Measurements from ENCODE around the gene POU2F1. TPM values are rescaled to one million over a fixed set of nuclear protein-coding genes. Genes with fewer than 3 reads are reported as not detected.

Gene POU2F1
- total RNA-seq, 2 experiments from 2014 or later: 18.7 to 52.3 TPM

DNA sequence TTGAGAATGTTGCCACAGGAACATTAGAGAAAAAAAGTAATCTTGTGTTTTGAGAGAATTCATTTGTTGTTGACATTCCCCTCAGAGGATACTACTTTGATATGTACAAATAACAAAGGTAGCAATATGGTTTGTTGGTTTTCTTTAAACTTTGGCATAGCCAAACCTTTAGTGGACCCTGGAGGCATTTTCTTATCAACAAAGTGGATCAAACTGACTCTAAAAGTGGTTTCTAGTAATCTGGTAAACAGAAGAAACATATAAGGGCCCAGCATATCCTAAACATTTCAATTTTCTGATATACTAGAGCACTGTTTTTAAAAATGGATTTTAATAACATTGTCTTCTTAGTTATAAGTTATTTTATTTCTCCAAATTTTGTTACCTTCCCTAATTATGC is 29.8 kb downstream of the POU2F1 start:
- Histone ChIP-seq H3K36me3 (ENCODE audit: insufficient read depth, low read length) (no peaks in the 10 kb centered on the region), H3K4me1 (ENCODE audit: insufficient read depth, low read length, poor library complexity, severe bottlenecking) (peaks cover 16% of the 10 kb centered on the region), H3K4me2 (ENCODE audit: low read length) (no peak overlapping the region), H4K20me1 (ENCODE audit: insufficient read depth, low read length) (no peaks in the 10 kb centered on the region), H3K9me2 (ENCODE audit: insufficient read depth, low read length) (no peaks in the 10 kb centered on the region), H3K9me3 (ENCODE audit: low read length) (no peaks in the 10 kb centered on the region), H3K79me2 (ENCODE audit: insufficient read depth, low read depth, low read length) (no peaks in the 10 kb centered on the region), H3K4me3 (ENCODE audit: low read depth, low read length, poor library complexity, severe bottlenecking) (no peak overlapping the region), H2AFZ (ENCODE audit: low read length) (no peak overlapping the region), H3K27ac (ENCODE audit: low read depth, low read length, poor library complexity, severe bottlenecking) (no peak overlapping the region)
- no peak for DNase-seq (ENCODE audit: low spot score)
- BruUV-seq (replicated peaks): no TSS peak
- intact Hi-C loops (cut with micrococcal nuclease; ENCODE audit: unreplicated experiment): no loop called here
- POLR2A ChIA-PET: interaction anchor here (1.1 kb wide), 1 partner anchor 31 kb away, joined by 4 read pairs; no protein-coding TSS in a partner anchor
- no peak for TF ChIP-seq EZH2phosphoT487 (IDR thresholded peaks at IDR 0.05; ENCODE audit: borderline replicate concordance, low read depth, low read length)
- TF ChIP-seq, protein P1, sequence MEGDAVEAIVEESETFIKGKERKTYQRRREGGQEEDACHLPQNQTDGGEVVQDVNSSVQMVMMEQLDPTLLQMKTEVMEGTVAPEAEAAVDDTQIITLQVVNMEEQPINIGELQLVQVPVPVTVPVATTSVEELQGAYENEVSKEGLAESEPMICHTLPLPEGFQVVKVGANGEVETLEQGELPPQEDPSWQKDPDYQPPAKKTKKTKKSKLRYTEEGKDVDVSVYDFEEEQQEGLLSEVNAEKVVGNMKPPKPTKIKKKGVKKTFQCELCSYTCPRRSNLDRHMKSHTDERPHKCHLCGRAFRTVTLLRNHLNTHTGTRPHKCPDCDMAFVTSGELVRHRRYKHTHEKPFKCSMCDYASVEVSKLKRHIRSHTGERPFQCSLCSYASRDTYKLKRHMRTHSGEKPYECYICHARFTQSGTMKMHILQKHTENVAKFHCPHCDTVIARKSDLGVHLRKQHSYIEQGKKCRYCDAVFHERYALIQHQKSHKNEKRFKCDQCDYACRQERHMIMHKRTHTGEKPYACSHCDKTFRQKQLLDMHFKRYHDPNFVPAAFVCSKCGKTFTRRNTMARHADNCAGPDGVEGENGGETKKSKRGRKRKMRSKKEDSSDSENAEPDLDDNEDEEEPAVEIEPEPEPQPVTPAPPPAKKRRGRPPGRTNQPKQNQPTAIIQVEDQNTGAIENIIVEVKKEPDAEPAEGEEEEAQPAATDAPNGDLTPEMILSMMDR (conservative IDR thresholded peaks at IDR 0.05; ENCODE audit: low read length): no peak
- CTCF ChIA-PET (ENCODE audit: unreplicated experiment): interaction anchor here (0.6 kb wide), 1 partner anchor 15 kb away, joined by 3 read pairs; no protein-coding TSS in a partner anchor

DNA sequence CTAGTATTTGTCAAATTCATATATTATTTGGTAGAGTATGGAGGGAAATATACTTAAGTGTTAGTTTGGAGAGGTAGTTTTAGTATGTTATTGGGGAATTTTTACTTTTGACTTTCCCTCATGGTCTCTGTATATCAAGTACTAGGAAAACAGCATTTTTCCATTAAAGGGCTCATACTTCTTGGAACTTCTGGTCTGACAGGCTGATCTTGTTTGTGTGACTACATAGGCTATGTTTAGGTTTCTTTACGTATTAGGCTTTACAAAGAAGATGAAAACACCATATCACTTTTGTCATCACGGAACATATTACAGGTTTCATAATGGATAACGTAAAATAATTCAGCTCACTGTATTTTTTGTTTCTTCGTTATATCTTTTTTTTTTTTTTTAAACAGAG is 30.8 kb downstream of the POU2F1 start:
- TF ChIP-seq, protein P1 (conservative IDR thresholded peaks at IDR 0.05; ENCODE audit: low read length): no peak
- no peak for TF ChIP-seq EZH2phosphoT487 (IDR thresholded peaks at IDR 0.05; ENCODE audit: borderline replicate concordance, low read depth, low read length)
- H3K4me2 ChIP-seq (ENCODE audit: low read length): no peak overlapping the region
- no peaks in the 10 kb centered on the region for H3K9me3 ChIP-seq (ENCODE audit: low read length)
- intact Hi-C loops (cut with micrococcal nuclease; ENCODE audit: unreplicated experiment): no loop called here
- DNase-seq (ENCODE audit: low spot score): no peak
- no peak overlapping the region for H3K4me3 ChIP-seq (ENCODE audit: low read depth, low read length, poor library complexity, severe bottlenecking)
- BruUV-seq (replicated peaks): no TSS peak
- ChIA-PET POLR2A (interaction anchor here (0.5 to 1.1 kb wide), 5 partner anchors 9 to 820 kb away, joined by 3 to 4 read pairs (median 3); no protein-coding TSS in a partner anchor), CTCF (ENCODE audit: unreplicated experiment) (no interaction called here)
- H3K4me1 ChIP-seq (ENCODE audit: insufficient read depth, low read length, poor library complexity, severe bottlenecking): peaks cover 16% of the 10 kb centered on the region
- no peaks in the 10 kb centered on the region for H3K36me3 ChIP-seq (ENCODE audit: insufficient read depth, low read length)
- no peak overlapping the region for H2AFZ ChIP-seq (ENCODE audit: low read length)
- H3K79me2 ChIP-seq (ENCODE audit: insufficient read depth, low read depth, low read length): no peaks in the 10 kb centered on the region
- H3K9me2 ChIP-seq (ENCODE audit: insufficient read depth, low read length): no peaks in the 10 kb centered on the region
- no peak overlapping the region for H3K27ac ChIP-seq (ENCODE audit: low read depth, low read length, poor library complexity, severe bottlenecking)
- H4K20me1 ChIP-seq (ENCODE audit: insufficient read depth, low read length): no peaks in the 10 kb centered on the region

DNA sequence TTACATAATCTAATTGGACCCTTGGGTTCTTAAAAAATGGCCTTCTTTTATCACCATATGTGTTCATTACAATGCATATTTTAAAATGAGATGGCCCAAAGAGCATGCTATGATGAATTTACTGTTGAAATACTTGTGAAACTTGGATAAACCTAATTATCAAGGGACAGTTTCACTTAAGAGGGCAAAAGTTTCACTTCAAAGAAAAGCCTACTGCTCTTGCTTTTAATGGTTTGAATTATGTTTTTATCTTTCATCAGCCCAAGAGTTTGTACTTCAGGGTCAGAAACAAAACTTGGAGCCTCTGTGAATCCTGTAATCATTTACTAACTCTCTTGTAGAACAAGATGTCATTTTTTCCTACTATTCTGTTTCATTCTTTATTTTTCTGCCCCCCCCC is 32.3 kb downstream of the POU2F1 start:
- H3K79me2 ChIP-seq (ENCODE audit: insufficient read depth, low read depth, low read length): no peaks in the 10 kb centered on the region
- TF ChIP-seq, protein P1 (conservative IDR thresholded peaks at IDR 0.05; ENCODE audit: low read length): no peak
- no peak for TF ChIP-seq EZH2phosphoT487 (IDR thresholded peaks at IDR 0.05; ENCODE audit: borderline replicate concordance, low read depth, low read length)
- no TSS peak for BruUV-seq (replicated peaks)

More for the DNA sequence above, 32.3 kb downstream of the POU2F1 start:
- no peak for DNase-seq (ENCODE audit: low spot score)
- H3K36me3 ChIP-seq (ENCODE audit: insufficient read depth, low read length): no peaks in the 10 kb centered on the region
- H3K4me1 ChIP-seq (ENCODE audit: insufficient read depth, low read length, poor library complexity, severe bottlenecking): peaks cover 6% of the 10 kb centered on the region
- ChIA-PET CTCF (ENCODE audit: unreplicated experiment) (no interaction called here), POLR2A (interaction anchor here (1.0 kb wide), 1 partner anchor 172 kb away, joined by 3 read pairs; no protein-coding TSS in a partner anchor)
- intact Hi-C loops (cut with micrococcal nuclease; ENCODE audit: unreplicated experiment): no loop called here
- no peaks in the 10 kb centered on the region for H4K20me1 ChIP-seq (ENCODE audit: insufficient read depth, low read length)
- H3K4me2 ChIP-seq (ENCODE audit: low read length): no peak overlapping the region
- H3K4me3 ChIP-seq (ENCODE audit: low read depth, low read length, poor library complexity, severe bottlenecking): no peak overlapping the region
- H2AFZ ChIP-seq (ENCODE audit: low read length): no peak overlapping the region
- no peaks in the 10 kb centered on the region for H3K9me3 ChIP-seq (ENCODE audit: low read length)
- no peak overlapping the region for H3K27ac ChIP-seq (ENCODE audit: low read depth, low read length, poor library complexity, severe bottlenecking)
- H3K9me2 ChIP-seq (ENCODE audit: insufficient read depth, low read length): no peaks in the 10 kb centered on the region
